Activated CD4-positive, CD25-positive, alpha-beta regulatory T cell treated with anti-CD3 and anti-CD28 coated beads, Interleukin-2, amount 50 U/mL, for 16 hours (primary cell): Measurements from ENCODE around the gene P4HB.
A peak's percentile ranks its signal among the peaks of the same experiment; 100 is the strongest.
"Not testable (repeated sequence)": the region's sequence is repeated elsewhere in the genome, so short reads cannot be mapped to it uniquely, and the experiment has no call there.

Experiments used
- DNase-seq: peaks from one replicate; pipeline ENCODE4 v3.0.0-alpha.2; 2020; ENCODE audit warnings: low read depth, low spot score

The P4HB gene

GRCh38 chr17:81846743-81847689 lies 13.3 kb downstream of the P4HB start:
- no peak for DNase-seq

- DNase-seq: no peak
Observed at GRCh38 chr17:81845881-81846742, 14.2 kb downstream of the P4HB start.

GRCh38 chr17:81845361-81845760 lies 15.0 kb downstream of the P4HB start:
- no peak for DNase-seq

- DNase-seq: no peak
Observed at GRCh38 chr17:81844887-81845286, 15.4 kb downstream of the P4HB start.

- DNase-seq: no peak
Observed at GRCh38 chr17:81844327-81844851, 15.9 kb downstream of the P4HB start.

- DNase-seq: no peak
Observed at GRCh38 chr17:81843713-81844326, 16.5 kb downstream of the P4HB start.

GRCh38 chr17:81842725-81843504 lies 17.4 kb downstream of the P4HB start:
- no peak for DNase-seq

- DNase-seq: no peak
Observed at GRCh38 chr17:81842378-81842724, 18.0 kb downstream of the P4HB start.

GRCh38 chr17:81841866-81842265 lies 18.5 kb downstream of the P4HB start:
- DNase-seq: no peak

- no peak for DNase-seq
Observed at GRCh38 chr17:81840826-81841778, 19.2 kb downstream of the P4HB start.

GRCh38 chr17:81840059-81840458 lies 20.3 kb downstream of the P4HB start:
- DNase-seq: not testable (repeated sequence)

- DNase-seq: no peak
Observed at GRCh38 chr17:81839301-81839700, 21.0 kb downstream of the P4HB start.

GRCh38 chr17:81838753-81839255 lies 21.5 kb downstream of the P4HB start:
- DNase-seq: no peak

- no peak for DNase-seq
Observed at GRCh38 chr17:81837641-81838040, 22.7 kb downstream of the P4HB start.

- no peak for DNase-seq
Observed at GRCh38 chr17:81834831-81835267, 25.5 kb downstream of the P4HB start, which contains the start of gene PPP1R27. Gene PPP1R27 (minus strand): TSS chr17:81835050. CDS start chr17:81834953, 97 bp downstream.

GRCh38 chr17:81833921-81834830 lies 26.2 kb downstream of the P4HB start:
- no peak for DNase-seq

- peak; percentile 87 for DNase-seq
Observed at GRCh38 chr17:81833160-81833920, 27.0 kb downstream of the P4HB start, which contains the start of gene MCRIP1. Gene MCRIP1 (minus strand): TSS chr17:81833291. CDS start chr17:81824506, 8,785 bp downstream.
